Measurements from ENCODE around the gene SIGLEC10.

DNA sequence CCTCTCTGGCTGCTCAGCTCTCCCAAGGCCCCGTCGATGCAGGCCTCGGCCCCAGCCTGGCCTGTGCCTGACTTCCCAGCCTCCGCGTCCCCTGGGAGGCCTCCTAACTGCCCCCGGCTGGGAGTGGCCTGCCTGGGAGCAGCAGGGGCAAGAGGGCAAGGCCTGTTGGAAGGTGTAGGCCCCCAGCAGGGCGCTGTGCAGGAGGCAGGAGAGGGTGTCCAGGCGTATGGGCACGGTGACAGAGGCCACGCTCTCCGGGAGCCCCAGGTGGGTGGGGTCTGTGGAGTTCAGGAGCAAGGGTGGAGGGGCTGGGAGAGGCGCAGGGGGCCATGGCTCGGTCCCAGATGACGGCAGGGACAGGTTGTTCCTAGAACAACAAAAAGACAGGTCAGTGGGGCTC, 28.3 kb downstream of the SIGLEC10 start:
- no peak for TF ChIP-seq CTCF (IDR thresholded peaks at IDR 0.05)
- TF ChIP-seq EP300 (IDR thresholded peaks at IDR 0.05) = no peak
- no peak for TF ChIP-seq POLR2A (IDR thresholded peaks at IDR 0.05)
- no peak for TF ChIP-seq POLR2AphosphoS5 (IDR thresholded peaks at IDR 0.05)

All from sigmoid colon (tissue), 4 donors.